Mammary epithelial cell (primary cell): ENCODE results near the gene MSLN.

Source experiments
- EZH2 ChIP-seq: IDR thresholded peaks from 2 replicates; pipeline ENCODE4 v1.6.1; 2012; ENCODE audit warnings: low read length, inconsistent platforms, borderline replicate concordance
- TF ChIP-seq, protein P1 (sequence below), 2 donors: IDR thresholded peaks in 1 of 2; conservative IDR thresholded peaks in 1 of 2; 2 replicates each; pipeline ENCODE4 v1.5.1; 2011 to 2012; ENCODE audit warnings: inconsistent platforms in 2 of 2, low read length in 2 of 2, mild to moderate bottlenecking in 2 of 2, control low read depth in 1 of 2, low read depth in 1 of 2; ENCODE audit not compliant: insufficient read depth in 1 of 2; ENCODE audit errors: extremely low read depth in 1 of 2

GRCh38 chr16:750485-750884, 10.0 kb upstream of the MSLN start:
- TF ChIP-seq, protein P1, sequence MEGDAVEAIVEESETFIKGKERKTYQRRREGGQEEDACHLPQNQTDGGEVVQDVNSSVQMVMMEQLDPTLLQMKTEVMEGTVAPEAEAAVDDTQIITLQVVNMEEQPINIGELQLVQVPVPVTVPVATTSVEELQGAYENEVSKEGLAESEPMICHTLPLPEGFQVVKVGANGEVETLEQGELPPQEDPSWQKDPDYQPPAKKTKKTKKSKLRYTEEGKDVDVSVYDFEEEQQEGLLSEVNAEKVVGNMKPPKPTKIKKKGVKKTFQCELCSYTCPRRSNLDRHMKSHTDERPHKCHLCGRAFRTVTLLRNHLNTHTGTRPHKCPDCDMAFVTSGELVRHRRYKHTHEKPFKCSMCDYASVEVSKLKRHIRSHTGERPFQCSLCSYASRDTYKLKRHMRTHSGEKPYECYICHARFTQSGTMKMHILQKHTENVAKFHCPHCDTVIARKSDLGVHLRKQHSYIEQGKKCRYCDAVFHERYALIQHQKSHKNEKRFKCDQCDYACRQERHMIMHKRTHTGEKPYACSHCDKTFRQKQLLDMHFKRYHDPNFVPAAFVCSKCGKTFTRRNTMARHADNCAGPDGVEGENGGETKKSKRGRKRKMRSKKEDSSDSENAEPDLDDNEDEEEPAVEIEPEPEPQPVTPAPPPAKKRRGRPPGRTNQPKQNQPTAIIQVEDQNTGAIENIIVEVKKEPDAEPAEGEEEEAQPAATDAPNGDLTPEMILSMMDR (conservative IDR thresholded peaks at IDR 0.05 in 1 of 2, IDR thresholded peaks at IDR 0.05 in 1 of 2; ENCODE audit: extremely low read depth in 1 of 2, insufficient read depth in 1 of 2, low read depth in 1 of 2, low read length in 2 of 2), result no peak
- TF ChIP-seq EZH2, result no peak
